ENCODE results near the gene OLR1.
"Not testable (repeated sequence)": the region's sequence is repeated elsewhere in the genome, so short reads cannot be mapped to it uniquely, and the experiment has no call there.

Gene OLR1

DNA sequence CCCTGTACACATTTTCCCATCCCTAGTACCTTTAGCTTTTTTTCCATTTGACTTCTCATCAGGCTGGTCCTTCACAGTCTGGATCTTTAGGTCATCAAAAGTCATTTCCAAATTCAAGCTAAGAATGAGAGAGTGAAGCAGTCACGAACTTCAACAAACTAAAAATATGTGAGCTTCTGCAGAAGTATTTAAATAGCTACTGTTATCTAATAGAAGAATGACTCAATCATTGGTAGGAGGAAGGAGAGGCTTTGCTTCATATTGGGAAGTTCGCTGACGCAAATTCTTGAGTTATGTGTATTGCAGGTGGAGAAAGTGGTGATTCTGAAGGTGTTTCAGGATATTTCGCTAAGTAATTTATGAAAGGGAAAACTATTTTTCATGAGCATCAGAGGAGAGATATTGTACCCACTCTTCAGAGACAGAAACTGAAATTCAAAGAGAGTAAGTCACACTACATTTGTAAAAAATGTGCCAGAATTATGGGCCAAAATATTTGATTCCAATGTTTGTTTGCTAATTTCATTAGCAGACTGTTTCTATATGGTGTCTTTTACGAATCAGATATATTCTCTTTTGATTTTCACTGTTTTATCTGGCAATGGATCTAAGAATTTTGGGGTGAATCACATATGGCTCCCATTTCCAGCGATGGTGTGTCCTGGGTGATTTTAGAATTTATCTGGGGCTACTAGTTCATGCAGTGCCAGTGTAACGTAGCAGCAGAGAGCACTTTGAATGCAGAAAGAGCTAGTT is at the start of gene OLR1:
Gene OLR1, minus strand, starts transcription at position 160 of the 756 bp plus-strand sequence. Its CDS starts 55 bp downstream, at position 105.
- no peak for DNase-seq

DNA sequence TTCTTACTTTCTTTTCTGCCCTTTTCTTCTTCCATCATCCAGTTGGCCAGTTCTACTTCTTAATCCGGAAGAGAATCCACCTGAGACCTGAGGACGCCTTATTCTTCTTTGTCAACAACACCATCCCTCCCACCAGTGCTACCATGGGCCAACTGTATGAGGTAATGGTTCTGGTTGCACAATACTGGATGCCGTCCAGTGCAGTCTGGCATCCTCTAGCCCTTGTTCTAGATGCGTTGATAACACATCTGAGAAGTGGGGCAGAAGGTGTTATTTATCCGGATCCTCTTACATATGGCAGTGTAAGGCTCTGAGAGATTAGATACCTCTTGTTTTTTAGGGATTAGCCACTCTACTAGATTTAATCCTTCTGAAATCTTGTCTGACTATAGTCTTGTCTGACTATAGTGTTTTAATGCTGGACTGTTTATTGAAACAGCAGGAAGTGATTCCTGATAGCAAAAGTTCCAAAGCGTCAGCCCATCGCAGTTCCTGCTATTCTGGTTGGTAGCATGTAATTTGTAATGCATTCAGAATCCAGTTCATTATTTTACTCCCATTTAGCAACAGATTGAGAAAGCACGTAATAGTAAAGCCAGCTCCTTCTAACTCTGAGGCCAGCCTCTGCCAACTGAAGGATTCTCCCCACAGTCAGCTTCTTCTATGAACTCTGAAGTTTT is 48.6 kb upstream of the OLR1 start:
- DNase-seq: no peak

DNA sequence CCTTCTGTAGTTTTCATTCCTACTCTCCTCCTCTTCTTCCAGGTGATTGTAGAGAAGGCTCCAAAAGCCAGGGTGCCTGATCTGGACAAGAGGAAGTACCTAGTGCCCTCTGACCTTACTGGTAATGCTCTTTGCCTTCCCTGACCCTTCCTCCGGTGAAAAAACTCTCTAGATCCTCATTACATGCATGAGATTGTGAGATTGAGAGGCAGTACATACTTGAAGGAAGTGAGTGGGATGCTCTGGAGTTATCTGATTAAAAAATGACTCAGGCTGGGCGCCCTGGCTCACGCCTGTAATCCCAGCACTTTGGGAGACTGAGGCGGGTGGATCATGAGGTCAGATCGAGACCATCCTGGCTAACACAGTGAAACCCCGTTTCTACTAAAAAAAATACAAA is 46.1 kb upstream of the OLR1 start:
- no peak for DNase-seq

DNA sequence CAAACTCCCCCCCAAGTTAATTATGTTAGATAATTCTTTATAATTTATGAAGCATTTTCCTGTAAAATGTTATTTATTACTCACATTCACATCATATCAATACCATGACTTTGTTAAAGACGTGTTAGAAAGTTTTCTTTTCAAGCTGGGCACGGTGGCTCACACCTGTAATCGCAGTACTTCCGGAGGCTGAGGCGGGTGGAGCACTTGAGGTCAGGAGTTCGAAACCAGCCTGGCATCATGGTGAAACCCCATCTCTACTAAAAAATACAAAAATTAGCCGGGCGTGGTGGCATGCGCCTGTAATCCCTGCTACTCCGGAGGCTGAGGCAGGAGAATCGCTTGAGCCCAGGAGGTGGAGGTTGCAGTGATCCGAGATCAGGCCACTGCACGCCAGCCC is 44.0 kb upstream of the OLR1 start:
- DNase-seq: not testable (repeated sequence)

DNA sequence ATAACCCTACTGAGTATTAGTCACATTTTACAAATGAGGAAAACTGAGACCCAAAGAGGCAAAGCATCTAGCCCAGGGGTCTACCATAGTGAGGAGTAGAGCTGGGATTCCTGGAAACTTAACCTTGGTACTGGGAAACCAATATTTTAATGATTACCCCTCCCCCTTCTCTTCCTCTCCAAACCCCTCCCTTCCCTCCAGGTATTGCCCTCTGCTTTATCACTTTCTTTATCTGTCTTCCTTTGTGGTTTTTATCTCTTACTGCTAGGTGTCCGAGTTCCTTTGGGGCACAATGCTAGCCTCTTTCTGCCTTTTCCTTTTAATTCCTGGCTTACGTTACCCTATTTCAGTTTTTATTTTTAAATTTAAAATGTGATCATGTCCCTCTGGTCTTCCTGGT is 43.5 kb upstream of the OLR1 start:
- no peak for DNase-seq

DNA sequence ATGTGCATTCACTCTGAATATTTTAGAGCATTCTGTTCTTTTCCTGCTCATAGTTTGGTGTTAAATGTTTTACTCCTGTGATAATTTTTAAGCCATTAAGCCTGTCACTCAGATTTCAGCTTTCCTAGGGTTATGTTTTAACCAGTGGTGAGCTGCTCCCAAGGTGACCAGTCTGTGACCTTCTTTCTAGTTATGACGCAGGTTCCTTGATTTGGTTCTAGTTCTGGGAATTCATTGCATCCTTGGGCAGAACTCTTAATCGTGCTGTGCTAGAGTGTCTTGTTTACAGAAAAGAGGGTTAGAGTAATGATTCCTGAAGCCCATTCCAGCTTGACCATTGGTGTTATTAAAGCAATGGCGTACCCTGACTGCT is 42.9 kb upstream of the OLR1 start:
- DNase-seq: no peak

DNA sequence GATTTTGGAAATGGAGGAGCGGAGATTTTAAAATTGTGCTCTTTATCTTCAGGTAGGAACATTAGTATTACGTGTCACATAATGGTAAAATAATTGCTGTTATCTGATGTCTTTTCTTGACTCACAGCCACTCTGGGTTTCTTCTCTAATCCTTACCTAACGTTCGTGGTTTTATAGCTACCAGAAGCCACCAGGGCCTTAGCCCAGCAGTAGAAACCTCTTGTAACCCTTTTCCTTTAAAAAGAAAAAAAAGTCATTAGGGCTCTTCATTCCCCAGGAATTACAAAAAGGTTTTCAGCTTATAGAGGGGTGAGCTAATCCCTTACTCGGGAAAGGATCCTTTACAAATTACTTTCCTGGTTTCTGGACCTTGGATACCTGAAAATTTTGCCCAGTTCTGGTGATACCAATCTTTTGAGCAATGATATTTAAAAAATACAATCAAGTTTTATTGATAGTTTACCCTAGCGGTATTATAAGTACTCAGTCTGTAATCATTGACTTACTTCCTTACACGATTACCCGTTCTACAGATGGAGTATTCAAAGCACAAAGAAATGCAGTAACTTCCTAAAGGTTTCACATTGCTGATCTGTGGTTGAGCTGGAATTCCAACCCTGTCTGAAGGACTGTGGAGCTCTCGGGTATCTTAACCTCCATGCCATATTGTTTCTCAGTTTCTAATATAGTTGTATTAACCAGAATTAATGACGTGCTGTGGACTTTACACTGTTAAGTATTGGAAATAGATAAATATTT is 42.4 kb upstream of the OLR1 start:
- DNase-seq: no peak

DNA sequence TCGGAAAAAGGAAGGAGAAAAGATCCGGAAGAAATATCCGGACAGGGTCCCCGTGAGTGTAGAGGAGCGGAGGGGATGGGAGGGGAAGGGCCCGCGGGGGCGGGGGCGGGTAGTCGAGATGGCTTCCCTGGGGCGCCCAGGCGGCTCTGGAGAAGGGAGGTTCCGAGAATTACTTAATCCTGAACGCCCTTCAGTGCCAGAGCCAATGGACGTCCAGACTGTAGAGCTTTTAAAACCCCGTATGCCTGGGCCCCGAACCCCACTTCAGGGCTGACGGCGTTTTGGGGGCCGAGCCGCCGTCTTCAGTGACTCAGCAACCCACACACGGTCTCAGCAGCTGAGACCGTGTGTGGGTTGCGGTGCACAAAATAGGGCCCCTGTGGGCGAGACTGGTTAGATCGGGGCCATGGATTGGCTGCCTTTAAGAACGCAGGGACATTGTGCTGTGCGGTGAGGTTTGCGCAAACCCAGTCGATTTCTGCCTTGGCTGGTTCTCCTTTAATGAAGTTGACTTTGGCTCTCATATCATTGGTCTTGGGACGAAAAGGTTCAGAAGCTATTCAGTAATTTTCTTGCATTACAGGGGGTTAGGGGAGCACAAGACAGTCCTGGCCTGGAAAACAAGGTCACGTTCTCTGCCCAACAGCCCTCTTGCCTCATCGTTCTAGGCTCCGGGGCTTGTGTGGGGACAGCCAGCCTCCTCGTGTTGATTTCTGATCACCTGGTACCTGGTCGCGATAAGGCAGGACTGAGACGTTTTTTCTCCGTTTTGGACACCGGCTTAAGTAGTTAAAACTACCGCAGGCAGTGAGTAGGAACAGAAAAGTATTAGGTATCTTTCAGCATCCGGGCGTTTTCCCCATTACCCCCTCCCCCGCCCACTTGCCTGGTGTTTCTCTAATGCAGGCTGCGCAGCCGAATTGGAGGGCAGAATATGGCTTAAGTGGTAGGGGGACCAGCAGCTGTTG is 41.5 kb upstream of the OLR1 start:
- peak; percentile 81 for DNase-seq

DNA sequence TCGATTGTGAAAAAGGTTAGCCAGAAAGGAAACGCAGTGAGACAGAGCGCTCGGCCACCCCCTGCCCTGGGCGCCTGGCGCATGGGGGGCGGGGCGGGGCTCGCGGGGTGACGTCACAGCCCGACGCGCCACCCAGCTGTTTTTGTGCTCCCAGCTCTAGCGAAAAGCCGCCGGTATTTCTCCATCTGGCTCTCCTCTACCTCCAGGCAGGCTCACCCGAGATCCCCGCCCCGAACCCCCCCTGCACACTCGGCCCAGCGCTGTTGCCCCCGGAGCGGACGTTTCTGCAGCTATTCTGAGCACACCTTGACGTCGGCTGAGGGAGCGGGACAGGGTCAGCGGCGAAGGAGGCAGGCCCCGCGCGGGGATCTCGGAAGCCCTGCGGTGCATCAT is 40.8 kb upstream of the OLR1 start, which contains the start of gene GABARAPL1:
Gene GABARAPL1, plus strand, starts transcription at position 139 of the 393 bp plus-strand sequence. Its CDS starts 253 bp downstream, at position 392.
- DNase-seq: peak; percentile 91

DNA sequence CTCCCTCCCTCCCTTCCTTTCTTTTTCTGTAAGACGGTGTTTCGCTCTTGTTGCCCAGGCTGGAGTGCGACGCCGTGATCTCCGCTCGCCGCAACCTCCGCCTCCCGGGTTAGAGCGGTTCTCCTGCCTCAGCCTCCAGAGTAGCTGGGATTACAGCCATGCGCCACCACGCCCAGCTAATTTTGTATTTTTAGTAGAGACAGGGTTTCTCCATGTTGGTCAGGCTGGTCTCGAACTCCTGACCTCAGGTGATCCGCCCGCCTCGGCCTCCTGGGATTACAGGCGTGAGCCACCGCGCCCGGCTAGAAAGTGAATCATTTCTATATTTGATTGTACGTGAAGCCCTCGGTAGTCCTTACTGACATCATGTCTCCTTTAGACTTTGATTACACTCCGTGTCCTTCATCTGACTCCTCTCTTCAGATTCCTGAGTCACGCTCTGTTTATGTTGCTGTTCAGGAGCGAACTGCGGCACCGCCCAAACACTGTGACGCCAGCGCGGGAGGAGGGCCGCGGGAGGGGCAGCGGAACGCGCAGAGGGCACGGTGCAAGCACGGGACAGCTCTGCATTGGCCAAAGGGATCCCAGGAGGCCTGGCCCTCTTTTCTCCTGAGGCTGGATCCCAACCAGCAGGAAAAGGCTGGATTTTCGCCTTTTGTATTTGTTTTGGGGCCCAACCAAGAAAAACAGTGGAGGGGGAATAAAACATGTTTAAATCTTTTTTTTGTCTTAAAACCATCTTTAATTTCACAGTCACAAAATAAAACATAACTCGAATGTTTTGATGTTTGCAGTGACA is 40.2 kb upstream of the OLR1 start:
- peak; percentile 95 for DNase-seq

DNA sequence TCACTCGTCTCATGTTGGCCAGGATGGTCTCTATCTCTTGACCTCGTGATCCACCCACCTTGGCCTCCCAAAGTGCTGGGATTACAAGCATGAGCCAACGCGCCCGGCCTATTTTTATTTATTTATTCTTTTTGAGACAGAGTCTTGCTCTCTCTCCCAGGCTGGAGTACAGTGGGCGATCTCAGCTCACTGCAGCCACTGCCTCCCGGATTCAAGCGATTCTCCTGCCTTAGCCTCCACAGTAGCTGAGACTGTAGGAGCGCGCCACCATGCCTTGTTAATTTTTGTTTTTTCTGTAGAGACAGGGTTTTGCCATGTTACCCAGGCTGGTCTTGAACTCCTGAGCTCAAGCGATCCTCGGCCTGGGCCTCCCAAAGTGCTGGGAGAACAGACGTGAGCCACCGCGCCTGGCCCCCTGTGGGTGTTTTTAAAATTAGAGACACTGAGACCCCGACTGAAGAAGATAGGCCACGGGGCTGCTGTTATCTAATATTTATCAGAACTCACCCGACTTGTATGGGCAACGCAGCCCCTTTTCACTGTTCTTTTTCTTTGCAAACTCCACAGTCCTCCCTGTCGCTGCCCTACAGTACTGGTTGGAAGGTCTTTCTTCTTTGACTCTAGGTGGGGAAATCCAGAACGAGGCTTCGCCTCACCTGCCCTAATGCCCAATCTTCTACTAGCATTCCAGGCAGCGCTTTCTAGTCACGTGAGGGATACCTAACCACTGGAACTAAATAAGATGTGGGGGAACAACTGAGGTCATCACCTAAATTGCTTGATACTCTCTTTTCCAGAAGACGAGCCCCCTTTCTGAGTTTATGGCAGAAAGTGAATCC is 39.4 kb upstream of the OLR1 start:
- no peak for DNase-seq

DNA sequence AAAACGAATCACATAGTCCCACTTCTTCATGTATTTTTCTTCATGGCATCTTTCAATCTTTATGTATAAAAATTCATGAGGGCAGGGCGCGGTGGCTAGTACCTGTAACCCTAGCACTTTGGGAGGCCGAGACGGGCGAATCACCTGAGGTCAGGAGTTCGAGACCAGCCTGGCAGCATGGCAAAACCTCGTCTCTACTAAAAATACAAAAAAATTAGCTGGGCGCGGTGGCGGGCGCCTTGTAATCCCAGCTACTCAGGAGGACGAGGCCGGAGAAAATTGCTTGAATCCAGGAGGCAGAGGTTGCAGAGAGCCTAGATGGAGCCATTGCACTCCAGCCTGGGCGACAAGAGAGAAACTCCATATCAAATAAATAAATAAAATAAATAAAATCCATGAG is 38.3 kb upstream of the OLR1 start:
- DNase-seq: no peak

DNA sequence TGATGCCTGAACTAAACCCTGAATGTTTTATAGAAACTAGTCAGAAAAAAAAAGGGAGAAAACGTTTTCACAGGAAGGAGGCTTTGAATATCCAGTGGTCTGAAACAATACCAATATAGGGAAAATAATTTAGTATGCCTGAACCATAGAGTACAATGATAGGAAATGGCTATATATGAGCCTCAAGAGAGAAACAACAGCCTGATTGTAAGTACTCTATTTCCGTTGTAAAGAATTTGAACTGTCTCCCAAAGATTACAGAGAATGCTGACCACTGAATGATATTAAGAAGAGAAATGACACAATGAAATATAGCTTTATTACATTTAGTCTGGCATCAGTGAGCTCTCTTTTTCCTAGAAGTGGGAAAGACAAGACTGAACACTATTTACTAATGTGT is 35.2 kb upstream of the OLR1 start:
- DNase-seq: no peak

DNA sequence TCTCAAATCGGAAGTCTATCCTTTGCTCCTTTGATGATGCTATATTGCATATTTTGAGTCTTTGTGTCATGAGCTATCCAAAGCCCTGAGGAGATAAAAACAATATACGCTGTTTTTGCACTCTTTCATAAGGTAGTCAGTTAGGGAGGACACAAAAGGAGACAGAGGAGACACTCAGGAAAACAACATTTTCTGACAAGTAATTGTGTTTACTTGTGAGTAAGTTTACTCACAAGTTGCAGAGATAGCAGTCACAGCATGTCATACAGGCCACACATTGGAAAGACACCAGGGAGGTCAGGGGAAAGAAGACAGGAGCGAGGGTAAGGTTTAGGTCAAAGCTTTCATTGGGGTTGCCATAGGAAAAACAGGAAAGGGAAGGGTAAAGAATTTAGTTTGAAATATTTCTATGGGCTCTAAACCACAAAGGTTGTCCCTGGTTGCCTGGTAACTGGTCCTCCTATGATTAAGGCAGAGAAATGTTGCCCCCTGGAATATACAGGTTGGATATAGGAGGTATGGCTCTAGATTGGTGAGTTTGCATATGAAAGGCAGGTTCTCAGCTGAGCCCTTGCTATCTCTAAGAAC is 33.4 kb upstream of the OLR1 start:
- no peak for DNase-seq

DNA sequence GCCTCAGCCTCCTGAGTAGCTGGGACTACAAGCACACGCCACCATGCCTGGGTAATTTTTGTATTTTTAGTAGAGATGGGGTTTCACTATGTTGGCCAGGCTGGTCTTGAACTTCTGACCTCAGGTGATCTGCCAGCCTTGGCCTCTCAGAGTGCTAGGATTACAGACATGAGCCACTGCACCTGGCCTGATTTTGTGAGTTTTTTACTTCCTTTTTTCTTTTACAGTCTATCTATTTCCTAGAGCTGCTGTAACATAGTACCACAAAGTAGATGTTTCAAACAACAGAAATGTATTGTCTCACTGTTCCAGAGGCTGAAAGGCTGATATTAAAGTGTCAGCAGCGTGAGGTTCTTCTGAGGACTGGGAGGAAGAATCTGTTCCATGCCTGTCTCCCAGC is 32.6 kb upstream of the OLR1 start:
- DNase-seq: not testable (repeated sequence)

DNA sequence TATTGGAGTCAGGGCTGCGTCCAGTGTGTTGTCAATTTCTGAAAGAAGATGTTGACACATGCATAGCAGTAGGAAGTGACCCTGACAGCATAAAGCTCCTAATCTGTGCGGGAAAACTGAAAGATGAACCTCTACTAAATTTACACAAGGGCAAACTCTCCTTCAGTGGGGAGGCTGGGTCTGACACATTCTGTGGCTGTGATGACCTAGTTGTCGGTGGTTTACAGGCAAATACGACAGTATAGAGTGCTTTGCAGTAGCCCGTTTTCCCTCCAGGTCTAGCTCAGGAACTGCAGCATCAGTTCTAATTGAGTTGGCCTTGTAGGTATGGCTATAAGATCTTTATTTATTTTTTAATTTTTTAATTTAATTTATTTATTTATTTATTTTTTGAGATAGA is 25.9 kb upstream of the OLR1 start:
- no peak for DNase-seq

DNA sequence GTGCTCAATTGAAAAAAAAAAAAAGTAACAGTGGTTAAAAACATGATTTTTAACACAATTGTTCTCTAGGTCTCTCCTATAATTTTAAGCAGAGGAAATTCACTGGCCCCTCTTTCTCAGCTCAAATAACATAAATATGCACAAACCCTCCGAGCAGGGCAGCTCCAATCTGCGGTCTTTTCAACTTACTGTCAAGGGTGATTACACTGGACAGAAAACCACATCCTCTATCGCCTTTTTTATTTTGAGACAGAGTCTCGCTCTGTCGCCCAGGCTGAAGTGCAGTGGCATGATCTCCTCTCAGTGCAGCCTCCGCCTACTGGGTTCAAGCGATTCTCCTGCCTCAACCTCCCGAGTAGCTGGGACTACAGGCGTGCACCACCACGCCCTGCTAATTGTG is 24.3 kb upstream of the OLR1 start:
- DNase-seq: no peak

DNA sequence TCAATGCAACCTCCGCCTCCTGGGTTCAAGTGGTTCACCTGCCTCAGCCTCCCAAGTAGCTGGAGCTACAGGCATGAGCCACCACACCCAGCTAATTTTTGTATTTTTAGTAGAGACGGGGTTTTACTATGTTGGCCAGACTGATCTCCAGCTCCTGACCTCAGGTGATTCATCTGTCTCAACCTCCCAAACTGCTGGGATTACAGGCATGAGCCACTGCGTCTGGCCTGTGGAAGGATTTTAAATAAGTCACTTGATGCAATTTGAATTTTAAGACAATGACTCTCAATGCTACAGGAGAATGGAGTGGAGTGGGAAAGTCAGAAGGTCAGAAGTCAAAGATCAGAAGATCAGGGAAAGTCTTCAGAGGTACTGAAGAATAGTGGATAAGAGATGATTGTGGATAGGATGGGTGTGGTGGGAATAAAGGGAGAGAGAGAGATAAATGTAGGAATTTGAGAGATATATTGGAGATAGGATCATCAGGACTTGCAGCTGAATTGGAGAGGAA is 22.3 kb upstream of the OLR1 start:
- DNase-seq: no peak

DNA sequence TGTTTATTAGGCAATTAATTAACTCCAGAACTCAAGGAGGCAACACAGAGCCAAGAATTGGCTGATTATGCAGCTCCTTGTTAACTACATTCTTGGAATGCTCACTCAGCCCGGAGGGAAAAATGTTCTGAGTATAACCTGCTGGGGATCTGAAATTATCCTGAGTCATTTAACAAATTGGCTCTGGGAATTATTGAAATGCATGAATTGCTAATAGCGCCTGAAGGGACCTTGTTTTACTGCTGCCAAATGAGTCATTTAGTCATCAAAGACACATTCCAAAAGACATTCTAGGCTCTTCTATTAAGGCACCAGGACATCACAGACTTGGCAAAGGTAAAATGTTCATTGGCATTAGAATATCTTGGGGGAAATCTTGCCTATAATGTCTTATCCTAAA is 19.9 kb upstream of the OLR1 start:
- DNase-seq: no peak
